GM19467 (cell line): Measurements from ENCODE around the gene NRROS.

Experiments used
- ATAC-seq: cut with Tn5 transposase; IDR thresholded peaks from one replicate; pipeline ENCODE4 v1.9.1; 2021; ENCODE audit warnings: mild to moderate bottlenecking, moderate library complexity; ENCODE audit not compliant: unreplicated experiment

Gene NRROS

GRCh38 chr3:196645897-196646665 lies 6.6 kb downstream of the NRROS start:
- no peak for ATAC-seq

- no peak for ATAC-seq
Measured at GRCh38 chr3:196646666-196647216, 7.2 kb downstream of the NRROS start.

- ATAC-seq = no peak
Measured at GRCh38 chr3:196650740-196651311, 11.3 kb downstream of the NRROS start.

GRCh38 chr3:196651819-196652218 lies 12.3 kb downstream of the NRROS start:
- ATAC-seq = no peak

GRCh38 chr3:196652961-196653795 lies 13.7 kb downstream of the NRROS start:
- ATAC-seq = no peak

- ATAC-seq = no peak
Measured at GRCh38 chr3:196654006-196654734, 14.7 kb downstream of the NRROS start.

- no peak for ATAC-seq
Measured at GRCh38 chr3:196654735-196655090, 15.2 kb downstream of the NRROS start.

GRCh38 chr3:196655496-196655895 lies 16.0 kb downstream of the NRROS start:
- ATAC-seq = no peak

GRCh38 chr3:196656213-196656612 lies 16.7 kb downstream of the NRROS start:
- no peak for ATAC-seq

- no peak for ATAC-seq
Measured at GRCh38 chr3:196659901-196660351, 20.4 kb downstream of the NRROS start.

- no peak for ATAC-seq
Measured at GRCh38 chr3:196660381-196661166, 21.1 kb downstream of the NRROS start.

- no peak for ATAC-seq
Measured at GRCh38 chr3:196661400-196661799, 21.9 kb downstream of the NRROS start.

- no peak for ATAC-seq
Measured at GRCh38 chr3:196662033-196662432, 22.5 kb downstream of the NRROS start.

GRCh38 chr3:196662711-196663571 lies 23.4 kb downstream of the NRROS start:
- no peak for ATAC-seq

GRCh38 chr3:196666001-196666867 lies 26.7 kb downstream of the NRROS start:
- no peak for ATAC-seq

GRCh38 chr3:196667056-196667825 lies 27.7 kb downstream of the NRROS start:
- no peak for ATAC-seq

- ATAC-seq = no peak
Measured at GRCh38 chr3:196670339-196670738, 30.8 kb downstream of the NRROS start.
